D721Med (cell line): ENCODE data around the gene DSCAM.
"Not testable (repeated sequence)": the region's sequence is repeated elsewhere in the genome, so short reads cannot be mapped to it uniquely, and the experiment has no call there.

Source experiments
- DNase-seq: peaks from one replicate; pipeline ENCODE4 v3.0.0; 2011; ENCODE audit warnings: low spot score; ENCODE audit not compliant: insufficient read length
- FAIRE-seq: peaks from 2 replicates; lab custom pipeline; 2011; peaks lifted over from hg19 to GRCh38; lab: Jason Lieb, UNC
- CTCF ChIP-seq: IDR thresholded peaks from 2 replicates; pipeline ENCODE4 v1.5.1; 2012; ENCODE audit warnings: mild to moderate bottlenecking, control low read depth; ENCODE audit not compliant: insufficient read depth; ENCODE audit errors: missing control alignments

Gene DSCAM

DNA sequence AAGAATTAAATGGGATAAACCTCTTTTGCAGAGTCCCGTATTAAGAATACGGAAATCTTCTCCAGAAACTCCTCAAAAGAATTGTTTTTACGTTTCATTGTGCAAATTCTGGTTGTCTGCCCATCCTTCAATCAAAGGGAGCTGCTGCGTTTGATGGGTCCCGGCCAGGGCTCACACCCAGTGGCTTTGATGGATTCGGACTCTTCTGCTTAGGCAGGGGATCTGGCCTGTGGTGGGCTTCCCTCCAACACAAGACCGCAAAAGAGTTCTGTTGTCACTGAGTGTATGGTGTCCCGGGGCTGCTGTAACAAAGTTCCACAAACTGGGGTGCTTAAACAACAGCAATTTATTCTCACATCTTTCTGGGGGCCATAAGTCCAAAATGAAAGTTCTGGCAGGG lies 577.7 kb downstream of the DSCAM start:
- no peak for DNase-seq
- FAIRE-seq = no peak
- no peak for TF ChIP-seq CTCF

DNA sequence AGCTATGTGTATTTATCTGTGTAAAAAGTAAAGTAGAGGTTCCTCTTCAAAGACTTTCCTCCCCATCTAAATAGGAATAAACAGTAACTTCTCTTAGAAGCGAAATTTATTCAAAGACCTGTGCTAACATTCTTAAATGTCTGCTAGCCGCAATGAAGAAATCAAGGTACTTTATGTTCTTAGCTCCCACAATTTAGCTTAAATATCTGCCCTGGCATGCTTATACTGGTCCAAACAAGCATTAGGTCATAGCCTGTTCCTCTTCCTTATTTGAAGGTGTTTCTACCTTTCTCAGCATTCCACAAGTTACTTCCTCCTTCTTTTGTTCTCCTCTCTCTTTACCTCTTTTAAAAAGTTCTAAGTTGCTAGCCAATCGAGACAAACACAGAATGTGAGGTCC lies 588.5 kb downstream of the DSCAM start:
- DNase-seq, FAIRE-seq: not testable (repeated sequence)

GRCh38 chr21:40257342-40257741 lies 589.6 kb downstream of the DSCAM start:
- FAIRE-seq = no peak
- no peak for TF ChIP-seq CTCF
- no peak for DNase-seq

- FAIRE-seq (peak; percentile 82), DNase-seq (no peak)
- no peak for TF ChIP-seq CTCF
Measured at GRCh38 chr21:40255518-40256444, 591.2 kb downstream of the DSCAM start.

DNA sequence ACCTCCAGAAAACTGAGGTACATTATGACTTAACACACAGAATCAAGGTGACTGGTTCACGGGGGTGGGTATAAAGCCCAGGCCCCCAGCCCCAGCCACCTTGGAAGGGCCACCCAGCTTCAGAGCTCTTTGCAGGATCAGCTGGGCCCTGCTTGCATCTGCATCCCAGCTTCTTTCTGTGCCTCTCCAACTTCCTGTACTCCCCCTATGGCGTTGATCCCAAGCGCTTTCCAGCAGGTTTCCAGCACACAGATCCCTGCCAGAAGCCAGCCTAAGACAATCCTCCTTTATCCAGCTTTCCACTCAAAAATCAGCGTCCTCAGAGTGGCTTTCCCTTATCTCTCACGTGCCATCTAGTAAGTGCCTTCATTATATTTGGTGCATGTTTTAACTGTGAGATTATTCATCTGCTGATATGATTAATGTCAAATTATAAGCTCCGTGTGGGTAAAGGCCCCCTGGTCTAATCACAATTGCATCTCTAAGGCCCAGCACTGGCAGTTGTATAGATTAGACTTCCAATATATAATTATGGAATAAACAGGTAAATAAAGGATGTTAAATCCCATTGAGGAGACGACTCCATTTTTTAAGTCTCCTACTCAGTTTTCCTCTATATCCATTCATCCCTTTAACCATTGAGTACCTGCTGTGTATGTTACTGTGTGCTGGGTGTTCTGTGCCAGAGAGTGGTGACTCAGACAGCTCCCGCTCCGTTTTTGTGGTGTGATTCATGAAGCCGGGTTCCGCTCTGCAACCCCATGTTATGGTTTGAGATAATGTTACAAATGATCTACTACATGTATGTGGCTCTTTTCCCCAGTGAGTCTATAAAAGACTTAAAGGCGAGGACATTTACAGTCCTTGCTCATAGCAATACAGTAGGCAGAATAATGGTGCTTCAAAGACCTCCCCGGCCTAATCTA lies 592.2 kb downstream of the DSCAM start:
- FAIRE-seq (no peak), DNase-seq (no peak)

DNA sequence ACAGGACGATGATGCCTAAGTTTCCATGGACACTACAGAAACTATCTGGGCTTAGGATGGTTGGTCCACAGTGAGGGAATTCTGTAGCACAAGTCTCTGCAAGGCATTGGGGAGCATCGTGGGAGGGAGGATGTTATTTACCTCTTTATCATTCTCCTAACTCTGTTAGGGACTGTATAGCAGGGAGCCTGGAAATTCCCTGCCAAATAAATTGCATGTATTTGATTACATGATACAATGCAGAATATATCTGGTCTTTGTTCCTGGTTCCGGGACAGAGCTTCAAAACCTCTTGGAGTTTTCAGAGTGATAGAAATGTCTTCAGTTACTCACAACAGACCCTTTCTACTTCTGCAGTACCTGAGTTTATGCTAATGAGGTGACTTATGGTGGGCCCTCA lies 593.8 kb downstream of the DSCAM start:
- no peak for FAIRE-seq

More for the DNA sequence above, 592.2 kb downstream of the DSCAM start:
- TF ChIP-seq CTCF = no peak

More for the DNA sequence above, 593.8 kb downstream of the DSCAM start:
- no peak for TF ChIP-seq CTCF
- no peak for DNase-seq
